ENCODE results near the gene PPIB.

Gene PPIB

DNA sequence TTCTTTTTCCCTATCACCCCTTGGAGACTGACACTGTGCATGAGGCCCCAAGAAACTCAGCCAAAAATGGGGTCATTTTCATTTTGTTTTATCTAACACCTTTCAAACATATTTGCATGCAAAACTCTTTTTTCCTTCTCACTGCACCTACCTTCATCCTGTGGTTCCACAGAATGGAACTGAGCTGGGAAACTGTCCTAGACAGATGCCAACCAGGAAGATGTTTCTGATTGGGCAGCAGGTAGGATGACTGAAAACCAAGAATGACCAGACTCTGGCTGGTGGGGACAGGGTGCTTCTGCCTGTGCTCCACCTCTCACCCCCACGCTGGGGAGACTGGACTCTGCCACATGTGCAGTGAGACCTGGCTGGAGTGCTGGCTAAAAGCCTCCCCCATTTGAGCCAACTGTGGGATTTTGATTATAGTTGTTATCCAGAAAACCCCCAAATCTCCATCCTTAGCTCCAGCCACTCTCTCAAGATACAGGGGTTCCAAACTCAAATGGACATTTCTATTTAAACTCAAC lies 5.2 kb downstream of the PPIB start:
- DNase-seq = no peak

DNA sequence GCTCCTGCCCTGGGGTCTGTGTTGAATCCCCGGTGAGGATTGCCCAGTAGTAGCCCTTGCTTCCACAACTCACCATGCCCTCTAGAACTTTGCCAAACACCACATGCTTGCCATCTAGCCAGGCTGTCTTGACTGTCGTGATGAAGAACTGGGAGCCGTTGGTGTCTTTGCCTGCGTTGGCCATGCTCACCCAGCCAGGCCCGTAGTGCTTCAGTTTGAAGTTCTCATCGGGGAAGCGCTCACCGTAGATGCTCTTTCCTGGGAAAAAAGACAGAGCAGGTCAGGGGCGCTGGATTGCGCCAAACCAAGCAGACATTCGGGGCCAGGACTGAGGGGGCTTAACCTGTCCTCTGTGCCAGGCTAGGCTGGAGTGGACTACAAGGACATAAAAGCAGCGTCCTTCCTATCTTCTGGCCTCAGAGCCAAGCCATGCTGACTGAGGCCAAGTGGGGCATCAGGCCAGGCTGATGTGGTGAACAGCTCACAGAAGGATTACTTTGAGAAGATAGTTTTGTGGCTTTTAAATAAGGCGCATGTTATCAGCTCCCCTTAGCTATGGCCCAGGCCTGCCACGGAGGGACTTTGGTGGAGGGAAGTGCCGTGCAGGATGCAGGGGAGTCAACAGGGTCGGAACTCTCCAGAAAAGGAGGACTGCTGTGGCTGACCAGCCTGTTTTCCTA lies 6.0 kb downstream of the PPIB start:
- no peak for DNase-seq

DNA sequence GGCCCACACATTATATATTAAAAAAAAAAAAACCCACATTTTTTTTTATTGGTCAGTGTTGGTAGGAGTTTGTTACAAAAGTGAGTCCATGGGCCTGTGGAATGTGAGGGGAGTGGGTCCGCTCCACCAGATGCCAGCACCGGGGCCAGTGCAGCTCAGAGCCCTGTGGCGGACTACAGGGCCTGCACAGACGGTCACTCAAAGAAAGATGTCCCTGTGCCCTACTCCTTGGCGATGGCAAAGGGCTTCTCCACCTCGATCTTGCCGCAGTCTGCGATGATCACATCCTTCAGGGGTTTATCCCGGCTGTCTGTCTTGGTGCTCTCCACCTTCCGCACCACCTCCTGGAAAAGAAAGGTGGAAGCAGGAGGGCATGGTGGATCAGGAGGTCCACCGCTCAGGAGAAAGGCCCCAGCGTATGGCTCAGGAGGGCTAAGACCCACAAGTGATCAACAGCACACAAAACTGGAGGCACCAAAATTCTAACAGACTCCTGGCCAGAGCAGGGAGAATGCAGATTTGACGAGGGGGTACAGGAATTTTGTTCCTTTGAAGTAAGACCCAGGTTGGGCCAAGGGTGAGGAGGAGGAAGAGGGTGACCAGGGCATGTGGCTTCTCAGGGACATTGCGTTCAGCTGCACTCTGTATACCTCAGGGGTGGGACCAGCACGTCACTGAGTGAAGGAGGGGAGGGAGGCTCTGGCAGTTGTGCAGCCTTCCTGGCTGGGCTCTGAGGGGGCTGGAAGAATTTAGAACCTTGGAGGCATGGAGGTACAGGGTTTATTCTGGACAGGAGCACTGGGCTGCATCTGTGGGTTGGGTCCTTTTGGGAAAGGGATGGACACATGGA lies 6.8 kb downstream of the PPIB start:
- DNase-seq = no peak

DNA sequence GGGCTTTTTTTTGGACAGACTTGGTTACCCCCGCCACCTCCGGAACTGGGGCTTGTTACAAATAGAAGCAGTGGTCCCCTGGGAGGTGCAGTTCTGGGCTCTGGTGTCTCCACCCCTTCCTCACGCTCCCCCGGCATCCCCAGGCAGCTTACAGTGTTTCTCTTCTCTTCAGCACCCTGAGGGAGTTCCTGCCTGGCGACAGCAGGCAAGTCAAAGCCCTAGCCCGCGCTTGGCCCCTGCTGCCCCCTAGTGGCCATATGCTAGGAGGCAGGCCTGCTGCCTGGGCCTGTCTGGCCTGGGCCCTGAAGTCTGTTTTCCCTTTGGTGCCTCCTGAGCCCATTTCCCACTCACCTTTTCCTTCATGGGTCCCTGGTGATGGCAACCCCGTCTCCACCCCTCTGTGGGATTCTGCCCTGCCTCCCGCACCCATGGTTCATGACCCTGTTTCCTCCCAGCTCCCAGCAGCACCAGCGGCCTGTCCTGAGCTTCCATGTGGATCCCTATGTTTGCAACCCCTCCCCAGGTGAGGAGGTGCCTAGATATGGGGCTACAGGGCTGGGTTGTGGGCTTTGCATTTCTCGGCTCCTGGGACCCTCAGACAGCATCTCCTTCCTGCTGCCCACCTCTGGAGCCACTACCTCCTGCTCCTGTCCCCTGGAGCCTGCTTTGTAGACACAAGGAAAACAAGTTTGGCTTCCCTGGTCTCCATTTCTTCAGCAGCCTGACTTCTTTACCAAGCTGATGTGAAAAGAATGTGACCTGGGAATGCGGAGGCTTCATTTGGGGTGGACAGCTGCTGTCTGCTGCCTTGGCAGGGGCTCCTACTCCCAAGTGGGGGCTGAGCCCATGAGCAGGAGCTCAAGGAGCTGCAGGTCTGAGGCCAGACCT lies 9.1 kb downstream of the PPIB start:
- DNase-seq = peak; percentile 95

DNA sequence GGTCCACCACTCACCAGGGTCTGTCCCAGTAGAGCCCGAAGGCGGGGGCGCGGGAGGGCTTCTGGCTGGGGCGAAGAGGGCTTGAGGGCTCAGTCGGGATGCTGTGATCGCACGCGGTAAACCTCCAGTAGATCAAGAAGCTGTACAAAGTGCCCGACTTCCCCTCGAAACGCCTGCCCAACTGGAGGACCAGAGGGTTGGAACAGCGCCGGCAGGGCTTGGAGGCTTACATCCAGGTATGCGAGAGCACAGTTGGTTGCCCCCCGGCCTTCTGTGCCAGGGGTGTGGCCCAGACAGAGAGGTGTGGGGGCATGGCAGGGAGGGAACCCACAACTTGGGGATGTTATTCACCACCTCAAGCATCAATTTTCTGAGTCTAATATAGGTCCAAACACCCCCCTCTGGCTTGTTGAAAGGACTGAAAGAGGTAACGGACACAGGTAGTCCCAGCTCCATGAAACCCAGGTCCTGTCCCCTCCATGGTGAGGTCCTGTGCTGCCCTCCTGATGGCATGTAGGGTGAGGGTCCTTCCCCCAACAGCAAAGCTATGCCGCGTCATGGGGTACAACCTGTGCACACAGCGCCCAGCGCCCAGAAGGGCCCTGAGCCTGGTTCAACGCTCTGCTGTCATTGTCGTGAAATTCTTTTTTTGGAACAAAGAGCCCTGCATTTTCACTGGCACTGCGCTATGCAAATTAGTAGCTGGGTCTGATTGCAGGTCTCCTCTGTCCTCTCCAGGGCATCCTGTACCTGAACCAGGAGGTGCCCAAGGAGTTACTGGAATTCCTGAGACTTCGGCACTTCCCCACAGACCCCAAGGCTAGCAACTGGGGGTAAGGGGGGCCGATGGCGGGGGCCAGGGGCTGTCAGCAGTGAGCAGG lies 10.1 kb downstream of the PPIB start:
- DNase-seq = no peak

DNA sequence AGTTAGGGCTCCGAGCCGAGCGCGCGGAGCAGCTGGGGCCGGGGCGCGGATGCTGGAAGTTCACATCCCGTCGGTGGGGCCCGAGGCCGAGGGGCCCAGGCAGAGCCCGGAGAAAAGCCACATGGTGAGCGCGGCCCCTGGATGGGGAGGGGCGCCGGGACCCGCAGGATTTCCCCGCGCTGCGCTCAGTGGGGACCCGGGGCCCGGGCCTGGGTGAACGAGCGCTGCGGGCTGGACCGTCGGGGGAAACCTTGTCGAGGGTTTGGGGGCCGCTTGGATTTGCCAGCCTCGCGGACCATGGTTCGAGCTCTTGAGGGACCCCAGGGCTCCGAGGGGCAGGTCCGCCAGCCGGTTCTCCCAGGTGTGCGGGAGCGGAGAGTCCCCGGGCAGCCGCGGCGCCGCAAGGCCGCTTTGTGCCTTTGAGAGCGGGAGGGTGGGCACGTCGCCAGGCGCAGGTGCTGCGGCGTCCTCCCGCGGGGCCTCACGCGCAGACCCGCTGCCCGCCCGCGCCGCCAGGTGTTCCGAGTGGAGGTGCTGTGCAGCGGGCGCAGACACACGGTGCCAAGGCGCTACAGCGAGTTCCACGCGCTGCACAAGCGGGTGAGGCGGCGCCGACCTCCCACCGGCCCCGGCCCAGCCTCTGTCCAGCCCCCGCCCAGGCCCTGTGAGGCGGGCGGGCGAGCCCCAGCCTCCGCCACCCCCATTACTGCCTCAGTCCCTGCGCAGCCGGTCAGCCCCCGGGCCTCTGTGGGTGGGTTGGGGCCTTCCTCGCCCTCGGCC lies 10.9 kb downstream of the PPIB start, which contains the start of gene SNX22:
SNX22 (plus strand) TSS at position 5 of the 780 bp plus-strand sequence; CDS start at position 50, 45 bp downstream.
- no peak for DNase-seq

DNA sequence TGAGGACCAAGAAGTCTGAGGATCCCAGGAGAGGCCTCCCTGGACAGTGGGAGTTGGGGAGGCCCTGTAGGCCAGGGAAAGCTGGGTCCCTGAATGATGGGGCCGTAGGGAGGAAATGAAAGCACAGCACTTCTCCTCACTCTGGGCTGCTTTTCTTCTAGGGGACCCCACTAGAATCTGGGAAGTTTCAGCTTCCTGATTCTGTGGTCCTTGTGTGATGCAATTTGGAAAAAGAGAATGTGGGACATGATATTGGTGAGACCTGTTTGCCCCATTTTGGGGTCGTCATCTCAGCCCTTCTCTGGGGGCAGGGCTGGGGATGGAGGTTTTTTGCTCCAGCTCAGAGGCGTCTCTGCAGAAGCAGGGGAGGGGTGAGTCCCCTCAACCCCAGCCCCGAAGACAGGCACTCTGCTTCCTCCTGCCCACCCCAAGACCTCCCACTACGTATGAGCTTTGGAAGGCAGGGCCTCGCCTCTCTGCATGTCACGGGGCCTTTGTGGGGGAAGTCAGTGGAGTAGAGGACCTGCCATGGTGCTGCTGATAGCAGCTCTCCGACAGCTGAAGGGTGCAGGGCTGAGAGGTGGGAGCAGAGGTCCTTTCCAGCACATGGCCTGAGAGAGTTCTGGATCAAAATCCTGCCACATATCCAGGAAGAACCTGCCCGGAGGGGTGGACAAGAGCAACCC lies 12.8 kb downstream of the PPIB start:
- no peak for DNase-seq

DNA sequence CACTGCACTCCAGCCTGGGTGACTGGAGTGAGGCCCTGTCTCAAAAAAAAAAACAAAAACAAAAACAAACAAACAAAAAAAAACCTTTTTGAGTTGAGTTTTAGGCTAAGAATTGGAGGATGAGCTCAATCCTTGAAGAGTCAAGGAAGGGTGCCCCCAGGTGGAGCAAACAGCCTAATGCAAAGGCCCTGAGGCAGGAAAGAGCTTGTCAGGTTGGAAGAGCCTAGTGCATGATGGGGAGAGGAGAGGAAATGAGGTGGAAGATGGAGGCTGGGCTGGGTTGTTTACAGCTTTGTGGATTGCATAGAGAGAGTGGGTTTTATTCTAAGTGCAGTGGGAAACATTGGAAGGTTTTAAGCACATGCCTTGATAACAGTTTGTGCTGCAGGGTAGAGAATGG lies 13.4 kb downstream of the PPIB start:
- DNase-seq = peak; percentile 65

DNA sequence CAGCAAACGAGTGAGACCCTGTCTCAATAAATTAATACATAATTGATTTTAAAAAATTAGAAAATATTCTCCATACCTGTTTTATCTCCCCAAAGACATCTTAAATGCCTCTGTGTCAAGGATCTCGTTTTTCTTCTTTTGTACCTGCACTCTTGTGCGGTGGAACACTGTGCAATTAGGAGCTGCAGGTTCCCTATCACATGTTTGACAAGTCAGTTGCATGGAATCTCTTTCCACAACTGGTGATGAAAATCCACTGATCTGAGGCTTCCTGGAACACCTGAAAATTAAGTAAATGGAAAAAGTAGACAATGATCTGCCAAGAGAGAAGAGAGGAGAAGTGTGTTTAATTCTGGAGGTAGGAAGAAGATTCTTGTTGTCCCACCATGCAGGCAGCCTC lies 14.2 kb downstream of the PPIB start:
- no peak for DNase-seq

DNA sequence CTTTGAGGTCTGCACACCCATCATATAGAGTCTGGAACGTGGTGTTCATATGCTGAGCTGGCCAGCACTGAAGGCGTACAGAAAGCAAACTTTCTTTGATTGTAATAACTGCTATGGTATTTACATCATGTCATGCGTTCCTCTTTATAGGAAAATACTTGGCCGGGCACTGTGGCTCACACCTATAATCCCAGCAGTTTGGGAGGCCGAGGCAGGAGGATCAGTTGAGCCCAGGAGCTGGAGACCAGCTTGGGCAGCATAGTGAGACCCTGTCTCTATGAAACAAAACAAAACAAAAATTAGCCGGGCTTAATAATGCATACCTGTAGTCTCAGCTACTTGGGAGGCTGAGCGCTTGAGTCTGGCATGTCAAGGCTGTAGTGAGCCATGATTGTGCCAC lies 14.7 kb downstream of the PPIB start:
- DNase-seq = no peak

DNA sequence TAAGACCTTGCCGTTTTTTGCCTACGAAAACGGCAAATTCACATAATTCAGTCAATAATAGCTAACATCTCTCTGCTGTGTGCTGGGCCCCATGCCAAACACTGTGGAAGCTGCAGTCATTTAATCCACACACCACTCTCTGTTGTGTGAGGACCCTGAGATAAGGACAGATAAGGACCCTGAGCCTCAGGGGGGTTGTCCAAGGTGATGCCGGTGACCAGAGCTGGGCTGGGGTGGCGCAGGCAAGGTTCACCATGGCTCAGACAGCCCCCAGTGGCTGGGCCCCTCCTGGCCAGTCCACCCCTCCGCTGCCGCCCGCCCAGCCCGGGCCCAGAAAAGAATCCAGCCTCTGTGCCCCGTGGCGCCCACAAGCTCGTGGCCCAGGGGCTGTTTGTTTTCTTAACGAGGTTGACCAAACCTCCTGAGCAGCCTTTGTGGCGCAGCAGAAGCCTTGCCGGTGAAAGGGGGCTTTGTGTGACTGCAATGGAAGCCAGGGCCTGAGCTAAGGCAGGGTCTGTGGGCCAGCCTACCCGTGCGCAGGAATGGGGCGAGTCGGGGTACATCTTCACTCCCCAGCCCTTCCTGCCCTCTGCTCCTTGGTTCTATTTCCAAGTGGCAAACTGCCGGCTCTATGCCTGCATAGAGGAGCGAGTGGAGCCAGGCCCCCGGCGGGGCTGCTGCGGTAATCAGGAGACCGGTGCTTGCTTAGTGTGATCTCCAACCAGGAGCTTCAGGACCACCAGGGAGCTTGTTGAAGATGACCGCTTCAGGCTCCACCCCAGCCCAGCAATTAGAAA lies 15.7 kb downstream of the PPIB start:
- DNase-seq = peak; percentile 60

DNA sequence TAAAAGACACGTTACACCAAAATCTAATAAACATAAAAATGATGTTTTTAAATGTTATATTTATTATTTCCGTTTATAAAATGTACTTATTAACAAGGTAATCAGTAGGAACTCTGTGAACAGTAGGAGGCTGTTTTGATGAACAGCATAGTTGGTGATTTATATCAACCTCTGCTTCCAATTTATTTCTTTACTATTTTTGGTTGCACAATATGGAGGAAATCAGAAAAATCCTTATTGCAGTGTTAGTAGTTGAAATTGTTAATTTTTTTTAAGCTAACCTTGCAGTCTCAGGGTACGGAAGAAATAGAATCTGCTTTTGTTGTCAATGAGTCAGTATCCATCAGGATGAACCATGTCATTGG lies 16.3 kb downstream of the PPIB start:
- DNase-seq = no peak

DNA sequence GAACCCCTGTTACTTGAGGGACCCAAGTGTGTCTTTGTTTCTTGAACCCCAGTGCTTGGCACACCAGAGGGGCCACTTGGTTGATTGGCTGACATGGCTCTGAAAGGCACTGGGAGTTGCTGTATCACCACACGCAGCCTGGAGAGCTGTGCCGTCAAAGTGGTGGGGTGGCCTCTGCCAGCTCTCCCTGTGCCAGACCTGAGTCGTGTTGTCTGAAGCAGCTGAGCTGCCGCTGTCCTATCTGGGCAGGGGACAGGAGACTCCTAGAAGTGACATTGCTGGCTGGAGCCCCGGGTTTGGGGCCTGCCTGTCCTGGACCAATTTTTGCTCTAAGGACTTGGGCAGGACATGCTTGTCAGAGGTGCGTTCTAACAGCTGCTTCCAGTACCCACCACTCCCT lies 16.8 kb downstream of the PPIB start:
- DNase-seq = no peak

DNA sequence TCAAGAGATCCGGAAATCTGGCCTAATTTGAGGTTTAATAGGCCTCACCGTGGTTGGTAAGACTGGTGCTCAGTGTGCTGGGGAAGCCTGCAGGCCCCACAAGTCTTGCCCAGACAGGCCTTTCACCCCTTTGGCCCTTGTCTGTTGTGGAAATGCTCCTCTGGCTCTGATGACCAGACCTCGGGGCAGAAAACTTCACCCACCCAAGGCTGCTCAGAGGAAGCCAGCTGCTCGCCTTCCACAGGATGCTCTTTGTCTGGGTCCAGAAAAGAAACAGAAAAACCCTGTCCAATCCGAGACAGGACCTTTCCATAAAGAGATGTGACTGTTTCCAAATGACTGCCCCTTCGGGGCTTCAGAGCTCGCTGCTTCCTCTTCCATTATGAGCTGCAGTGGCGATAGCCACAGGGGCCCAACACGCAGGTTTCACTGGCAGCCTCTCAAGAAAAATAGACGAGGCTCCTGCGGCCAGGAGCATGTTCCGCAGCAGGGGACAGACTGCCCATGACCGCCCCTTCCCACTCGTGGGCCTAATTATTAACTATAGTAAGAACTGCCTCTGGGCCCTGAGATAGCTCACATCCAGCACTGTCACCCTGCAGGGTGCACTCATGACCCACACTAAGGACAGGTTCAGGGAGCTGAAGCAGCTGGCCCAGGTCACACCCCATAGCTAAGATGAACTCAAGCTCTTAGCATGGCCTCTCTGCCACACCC lies 18.1 kb downstream of the PPIB start:
- DNase-seq = no peak

DNA sequence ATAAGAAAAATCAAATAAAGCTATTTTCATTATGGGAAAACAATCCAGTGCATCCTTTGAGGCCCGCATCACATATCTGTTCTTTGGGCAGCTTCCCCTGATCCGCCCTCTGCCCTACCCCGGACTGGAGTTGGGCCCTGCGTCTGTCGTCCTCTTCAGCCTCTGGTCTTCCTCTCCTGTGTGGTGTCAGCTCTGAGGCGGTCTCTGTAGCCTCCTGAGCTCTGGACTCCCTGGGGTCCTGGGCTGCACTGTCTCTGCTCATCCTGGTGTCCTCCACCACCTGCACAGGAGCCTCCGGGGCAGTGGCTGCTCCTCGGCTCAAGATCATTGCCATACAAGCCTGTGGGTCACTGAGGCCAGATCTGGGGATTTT lies 18.6 kb downstream of the PPIB start:
- DNase-seq = no peak

DNA sequence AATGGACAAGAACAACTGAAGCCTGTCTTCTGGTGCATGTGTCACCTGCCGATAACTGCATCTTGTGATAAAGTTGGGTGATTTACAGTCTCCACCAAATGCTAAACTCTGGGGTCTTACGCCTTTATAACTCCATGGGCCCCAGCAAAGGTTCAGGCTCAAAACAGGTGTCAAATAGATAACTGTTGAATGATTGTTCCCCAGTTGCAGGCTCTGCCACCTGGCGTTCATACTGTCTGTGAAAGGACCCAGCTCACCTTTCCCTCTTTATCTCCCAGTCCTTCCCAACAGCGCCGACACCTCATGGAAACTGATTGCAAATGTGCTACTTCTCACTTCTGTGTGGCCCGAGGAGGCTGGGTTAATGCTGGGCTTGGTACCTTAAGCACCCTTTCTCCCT lies 19.5 kb downstream of the PPIB start:
- no peak for DNase-seq

DNA sequence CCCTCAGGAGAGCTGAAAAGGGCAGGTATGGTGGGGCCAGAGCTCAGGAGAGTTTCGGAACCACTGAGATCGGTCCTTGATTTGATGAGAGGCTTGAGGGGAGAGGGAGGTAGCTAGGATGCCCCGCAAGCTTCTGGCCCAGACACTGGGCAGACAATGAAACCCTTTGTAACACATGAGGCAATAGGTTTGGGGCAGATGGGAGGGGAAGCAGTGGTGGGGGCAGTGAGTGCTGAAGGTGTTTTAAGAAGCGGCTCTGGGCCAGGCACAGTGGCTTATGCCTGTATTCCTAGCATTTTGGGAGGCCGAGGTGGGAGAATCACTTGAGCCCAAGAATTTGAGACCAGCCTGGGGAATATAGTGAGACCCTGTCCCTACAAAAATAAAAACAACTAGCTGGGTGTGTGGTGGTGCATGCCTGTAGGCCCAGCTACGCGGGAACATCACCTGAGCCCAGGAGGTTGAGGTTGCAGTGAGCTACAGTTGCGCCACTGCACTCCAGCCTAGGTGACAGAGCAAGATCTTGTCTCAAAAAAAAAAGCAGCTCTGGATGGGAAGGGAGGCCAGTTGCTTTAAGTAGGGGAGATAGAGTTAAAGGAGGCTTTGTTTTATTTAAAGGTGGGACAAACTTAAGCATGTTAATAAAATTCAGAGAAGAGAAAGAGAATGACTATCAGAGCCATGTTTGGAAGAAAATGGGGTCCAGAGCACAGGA lies 20.9 kb downstream of the PPIB start:
- no peak for DNase-seq

DNA sequence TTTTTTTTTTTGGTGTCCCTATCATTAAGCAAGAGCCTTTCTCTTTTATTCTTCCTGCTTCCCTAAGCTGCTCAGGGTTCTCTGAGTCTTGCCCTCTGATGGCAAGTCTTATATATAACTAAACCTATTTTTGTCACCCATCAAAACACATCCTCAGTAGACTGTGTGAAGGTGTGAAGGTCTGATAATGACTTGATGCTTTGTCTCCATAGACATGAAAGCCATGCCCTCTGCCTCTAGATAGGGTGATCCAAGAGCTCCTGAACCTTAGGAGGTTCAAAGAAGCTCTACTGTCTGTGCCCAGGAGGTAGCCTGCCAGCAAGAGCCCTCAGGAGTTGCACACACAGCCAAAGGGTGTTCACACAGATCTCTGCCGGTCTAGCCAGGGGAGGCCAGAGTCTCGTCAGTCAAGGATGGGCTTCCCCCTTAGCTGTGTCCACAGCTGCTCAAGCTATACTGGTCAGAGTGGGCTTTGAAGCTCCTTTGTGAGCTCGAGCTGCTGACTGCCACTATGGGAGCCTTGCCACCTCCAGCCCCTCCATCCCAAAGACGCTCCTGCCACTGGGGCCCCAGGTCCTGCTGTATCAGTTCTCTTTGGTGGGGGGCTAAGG lies 24.4 kb downstream of the PPIB start:
- no peak for DNase-seq
